Memory B cell (primary cell): ENCODE results near the gene ZBTB7C.

ENCODE experiments used
- ATAC-seq: fragments of 150-1000 bp; cut with Tn5 transposase; 2 replicates; pipeline ENCODE4 v1.10.0; 2021; ENCODE audit warnings: low read depth, mild to moderate bottlenecking, moderate library complexity
- DNase-seq, 2 donors: peaks; one replicate each; pipeline ENCODE4 v3.0.0; 2022; ENCODE audit warnings: low spot score in 2 of 2
- H3K27ac Mint-ChIP-seq: one replicate; pipeline ENCODE4 v1.8.0; 2022; ENCODE audit warnings: mild to moderate bottlenecking, moderate library complexity, mixed read lengths
- H3K27me3 Mint-ChIP-seq: one replicate; pipeline ENCODE4 v1.8.0; 2022; ENCODE audit warnings: mixed read lengths
- H3K36me3 Mint-ChIP-seq: one replicate; pipeline ENCODE4 v1.8.0; 2022; ENCODE audit warnings: mild to moderate bottlenecking, mixed read lengths
- H3K4me1 Mint-ChIP-seq: one replicate; pipeline ENCODE4 v1.8.0; 2022; ENCODE audit warnings: mixed read lengths
- H3K4me3 Mint-ChIP-seq: one replicate; pipeline ENCODE4 v1.8.0; 2022; ENCODE audit warnings: mild to moderate bottlenecking, moderate library complexity, mixed read lengths
- H3K9me3 Mint-ChIP-seq: one replicate; pipeline ENCODE4 v1.8.0; 2022; ENCODE audit warnings: mixed read lengths

The ZBTB7C gene

DNA sequence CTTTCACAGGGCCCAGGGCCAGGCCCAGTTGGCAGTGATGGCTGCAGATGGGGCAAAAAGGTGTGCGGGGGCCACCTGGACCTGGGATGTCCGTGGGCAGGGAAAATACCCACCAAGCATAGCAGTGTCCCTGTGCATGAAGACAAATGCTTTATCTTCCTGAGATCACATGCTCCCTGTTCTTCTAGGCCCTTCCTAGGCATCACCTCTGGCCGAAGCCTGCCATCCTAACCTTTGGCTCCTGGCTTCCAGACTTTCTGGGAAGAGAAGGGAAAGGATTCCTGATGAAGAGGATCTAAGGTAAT lies 373.7 kb downstream of the ZBTB7C start:
- DNase-seq: no peak
- ATAC-seq: no peak
- no peaks in the 10 kb centered on the region for H3K36me3 Mint-ChIP-seq
- no peaks in the 10 kb centered on the region for H3K4me1 Mint-ChIP-seq
- H3K27ac Mint-ChIP-seq: no peak overlapping the region
- H3K27me3 Mint-ChIP-seq: peaks cover 14% of the 10 kb centered on the region
- H3K4me3 Mint-ChIP-seq: no peak overlapping the region
- no peaks in the 10 kb centered on the region for H3K9me3 Mint-ChIP-seq

DNA sequence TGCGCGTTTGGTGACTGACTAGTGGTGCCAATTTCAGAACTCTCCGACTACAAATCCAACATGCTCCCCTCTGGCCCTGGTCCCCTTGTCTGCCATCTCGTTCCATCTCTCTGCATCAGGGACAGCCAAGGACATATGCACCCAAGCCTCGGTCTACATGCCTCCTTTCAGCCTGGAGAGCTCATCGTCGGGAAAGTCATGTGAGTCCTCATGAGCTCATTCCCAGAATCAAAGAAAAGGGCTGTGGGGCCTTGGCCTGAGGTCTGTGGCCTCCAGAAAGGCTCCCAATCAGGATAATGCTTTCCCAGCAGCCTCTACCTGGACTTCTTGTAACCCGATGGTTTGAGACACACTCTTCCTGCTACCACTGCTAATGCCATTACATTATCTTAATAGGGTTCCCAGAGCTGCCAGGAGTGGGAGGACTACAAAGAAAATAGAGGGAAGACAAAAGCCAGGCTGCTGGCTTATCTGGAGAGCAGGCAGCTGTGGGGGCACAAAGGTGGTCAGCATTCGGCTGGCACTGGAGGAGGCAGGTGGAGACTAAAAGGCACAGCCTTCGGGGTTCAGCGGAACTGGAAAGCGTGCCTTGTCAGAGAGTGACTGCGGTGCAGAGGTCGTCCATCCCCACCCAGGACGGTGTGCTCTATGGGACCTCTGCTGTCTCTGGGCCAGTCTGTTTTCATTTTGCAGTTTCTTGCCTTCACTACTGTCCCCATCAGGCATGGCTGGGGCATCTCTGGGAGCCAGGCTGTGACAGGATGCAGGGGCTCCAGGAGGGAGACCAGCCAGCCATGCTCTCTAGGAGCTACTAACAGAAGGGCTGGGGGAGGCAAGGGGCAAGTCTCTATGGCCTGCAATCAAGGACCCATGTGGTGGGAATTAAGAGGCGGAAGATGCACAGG lies 374.3 kb downstream of the ZBTB7C start:
- Mint-ChIP-seq H3K27me3 (peaks cover 12% of the 10 kb centered on the region), H3K36me3 (no peaks in the 10 kb centered on the region), H3K9me3 (no peaks in the 10 kb centered on the region), H3K4me3 (no peak overlapping the region), H3K4me1 (no peaks in the 10 kb centered on the region), H3K27ac (no peak overlapping the region)
- ATAC-seq (no peak), DNase-seq (no peak)

DNA sequence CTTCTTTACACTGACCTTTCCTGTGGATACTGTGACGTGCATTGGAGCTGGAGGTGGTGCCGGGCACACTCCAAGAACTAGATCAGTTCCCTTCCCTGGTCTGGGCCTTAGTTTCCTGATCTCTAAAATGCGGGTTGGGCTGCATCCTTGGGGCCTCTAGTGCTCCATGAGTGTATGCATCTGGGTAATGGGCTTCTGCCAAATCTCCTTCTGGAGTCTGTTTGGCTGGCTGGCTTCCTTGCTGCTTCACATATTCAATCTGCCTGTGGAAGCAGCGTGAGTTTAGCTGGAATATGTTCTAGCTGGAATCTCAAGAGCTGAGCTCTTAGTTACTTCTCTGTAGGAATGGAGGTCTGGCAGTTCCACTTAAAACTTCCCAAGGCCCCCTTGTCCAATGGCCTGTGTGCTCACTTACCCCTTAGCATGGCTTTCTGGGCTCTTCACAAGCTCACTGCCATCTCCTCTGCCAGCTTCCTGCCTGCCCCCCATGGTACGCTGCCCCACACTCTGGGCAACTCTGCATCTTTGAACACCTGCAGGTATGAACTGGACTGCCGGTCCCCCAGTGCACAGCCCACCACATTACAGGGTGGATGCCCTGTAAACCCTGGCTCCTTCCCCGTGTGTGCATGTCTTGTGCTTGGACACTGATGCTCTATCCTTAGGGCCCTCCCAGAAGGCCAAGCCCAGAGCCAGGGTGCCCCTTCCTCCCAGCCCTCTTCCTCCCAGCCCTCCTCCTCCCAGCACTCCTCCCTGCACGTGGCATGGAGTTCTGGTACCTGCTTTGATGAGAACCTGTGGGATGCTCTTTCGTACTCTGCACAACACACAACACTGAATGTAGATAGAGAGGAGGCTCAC lies 375.2 kb downstream of the ZBTB7C start:
- Mint-ChIP-seq H3K9me3 (no peaks in the 10 kb centered on the region), H3K4me1 (no peaks in the 10 kb centered on the region), H3K27me3 (peaks cover 12% of the 10 kb centered on the region), H3K4me3 (no peak overlapping the region), H3K27ac (no peak overlapping the region), H3K36me3 (no peaks in the 10 kb centered on the region)
- DNase-seq (no peak), ATAC-seq (no peak)

DNA sequence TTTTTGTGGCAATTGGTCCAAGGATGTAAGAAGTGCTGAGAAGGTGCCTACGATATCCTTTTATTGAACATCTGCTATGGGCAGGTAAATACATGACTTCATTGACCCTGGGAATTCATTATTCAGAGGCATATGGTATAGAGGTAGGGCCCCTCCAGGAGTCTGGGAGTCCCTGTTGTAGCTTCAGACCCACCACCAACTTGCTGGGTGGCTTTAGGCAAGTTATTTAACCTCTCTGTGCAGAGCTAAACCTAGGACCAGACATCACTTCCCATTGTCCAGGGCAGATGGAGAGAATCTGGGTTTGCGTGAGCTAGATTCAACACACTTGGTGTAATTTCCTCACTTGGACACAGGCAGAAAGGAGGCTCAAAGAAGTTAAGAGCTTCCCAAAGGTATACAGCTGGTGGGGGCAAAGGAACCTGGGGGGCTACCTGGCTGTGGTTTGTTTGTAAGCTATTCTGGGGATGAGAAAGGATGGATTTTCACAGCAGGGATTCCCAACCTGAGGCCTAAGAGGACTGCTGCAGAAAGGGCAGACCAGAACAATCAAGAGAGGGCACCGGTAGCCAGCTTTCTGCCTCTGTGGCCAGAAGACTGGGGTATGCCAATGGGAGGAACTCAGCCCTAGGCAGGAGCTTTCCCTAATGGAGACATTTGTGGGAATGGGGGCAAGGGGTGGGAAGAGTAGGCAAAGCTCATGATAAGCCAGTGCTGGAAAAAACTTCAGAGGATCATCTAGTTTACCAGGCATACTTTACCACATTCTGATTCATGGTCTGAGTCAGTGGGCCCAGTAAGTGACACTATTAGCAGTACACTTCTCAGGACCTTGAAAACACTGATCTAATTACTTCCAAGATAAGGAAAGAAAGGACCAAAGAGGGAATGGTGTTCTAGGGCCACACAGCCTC lies 376.1 kb downstream of the ZBTB7C start:
- no peaks in the 10 kb centered on the region for H3K9me3 Mint-ChIP-seq
- DNase-seq (no peak), ATAC-seq (no peak)
- H3K27me3 Mint-ChIP-seq: peaks cover 12% of the 10 kb centered on the region
- H3K4me1 Mint-ChIP-seq: no peaks in the 10 kb centered on the region
- no peak overlapping the region for H3K4me3 Mint-ChIP-seq
- no peaks in the 10 kb centered on the region for H3K36me3 Mint-ChIP-seq
- no peak overlapping the region for H3K27ac Mint-ChIP-seq

DNA sequence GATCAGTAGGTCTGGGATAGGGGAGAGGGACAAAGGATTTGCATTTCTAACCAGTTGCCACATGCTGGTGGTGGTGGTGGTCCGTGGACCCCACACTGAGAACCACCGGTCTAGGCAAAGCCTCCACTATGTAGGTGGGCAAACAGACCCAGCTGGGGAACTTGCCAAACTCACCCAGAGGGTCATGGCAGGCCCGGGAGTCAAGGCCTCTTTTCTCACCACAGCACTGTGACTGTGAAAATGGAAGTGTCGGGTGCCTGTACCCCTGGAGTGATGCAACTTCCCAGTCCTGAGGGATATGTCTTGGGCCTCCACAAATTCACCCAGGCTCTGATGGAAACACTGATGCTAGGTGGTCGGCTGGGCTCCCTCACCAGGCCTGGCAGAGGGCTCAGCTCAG lies 377.5 kb downstream of the ZBTB7C start:
- no peak for DNase-seq
- ATAC-seq: no peak
- H3K36me3 Mint-ChIP-seq: no peaks in the 10 kb centered on the region
- no peak overlapping the region for H3K27ac Mint-ChIP-seq
- H3K4me1 Mint-ChIP-seq: no peaks in the 10 kb centered on the region
- no peaks in the 10 kb centered on the region for H3K9me3 Mint-ChIP-seq
- H3K27me3 Mint-ChIP-seq: peaks cover 11% of the 10 kb centered on the region
- no peak overlapping the region for H3K4me3 Mint-ChIP-seq

DNA sequence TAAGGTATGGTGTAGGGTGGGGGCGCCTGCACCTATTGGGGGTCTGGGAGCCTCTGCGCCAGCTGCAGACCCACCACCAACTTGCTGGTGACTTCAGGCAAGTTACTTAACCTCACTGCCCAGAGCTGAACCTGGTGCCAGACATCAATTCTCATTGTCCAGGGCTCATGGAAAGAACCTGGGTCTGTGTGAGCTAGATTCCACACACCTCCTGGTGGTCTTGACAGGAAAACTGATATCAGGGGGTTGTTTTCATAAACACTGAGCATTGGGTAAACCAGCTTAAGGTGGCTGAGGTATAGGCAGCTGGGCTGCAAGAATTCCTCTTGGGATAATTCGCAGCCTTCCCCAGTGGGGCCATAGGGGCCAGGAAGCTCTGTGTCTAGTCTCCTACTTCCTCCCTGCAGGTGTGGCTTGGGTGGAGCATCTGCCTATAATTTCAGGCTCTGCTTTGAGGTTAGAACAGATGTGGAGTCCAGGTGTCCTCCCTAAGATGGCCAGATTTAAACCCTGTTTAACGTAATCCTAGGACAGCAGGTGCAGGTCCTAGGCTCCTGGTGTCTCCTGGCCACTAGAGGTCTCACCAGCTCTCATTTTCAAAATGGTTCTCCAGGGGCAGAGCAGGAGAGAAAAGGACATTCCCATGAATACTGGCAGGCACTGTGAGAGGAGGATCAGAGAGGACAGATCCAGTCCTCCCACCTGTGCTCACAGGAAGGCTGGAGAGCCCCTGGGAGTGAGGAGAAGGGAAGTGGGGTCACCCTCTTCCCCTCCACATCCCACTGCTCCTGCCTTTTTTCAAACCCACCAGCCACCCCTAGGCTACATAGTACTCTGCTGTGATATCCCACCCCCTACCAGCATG lies 378.3 kb downstream of the ZBTB7C start:
- H3K27ac Mint-ChIP-seq: no peak overlapping the region
- DNase-seq (no peak), ATAC-seq (no peak)
- no peak overlapping the region for H3K4me3 Mint-ChIP-seq
- no peaks in the 10 kb centered on the region for H3K9me3 Mint-ChIP-seq
- H3K27me3 Mint-ChIP-seq: peaks cover 5% of the 10 kb centered on the region
- H3K36me3 Mint-ChIP-seq: no peaks in the 10 kb centered on the region
- no peaks in the 10 kb centered on the region for H3K4me1 Mint-ChIP-seq

DNA sequence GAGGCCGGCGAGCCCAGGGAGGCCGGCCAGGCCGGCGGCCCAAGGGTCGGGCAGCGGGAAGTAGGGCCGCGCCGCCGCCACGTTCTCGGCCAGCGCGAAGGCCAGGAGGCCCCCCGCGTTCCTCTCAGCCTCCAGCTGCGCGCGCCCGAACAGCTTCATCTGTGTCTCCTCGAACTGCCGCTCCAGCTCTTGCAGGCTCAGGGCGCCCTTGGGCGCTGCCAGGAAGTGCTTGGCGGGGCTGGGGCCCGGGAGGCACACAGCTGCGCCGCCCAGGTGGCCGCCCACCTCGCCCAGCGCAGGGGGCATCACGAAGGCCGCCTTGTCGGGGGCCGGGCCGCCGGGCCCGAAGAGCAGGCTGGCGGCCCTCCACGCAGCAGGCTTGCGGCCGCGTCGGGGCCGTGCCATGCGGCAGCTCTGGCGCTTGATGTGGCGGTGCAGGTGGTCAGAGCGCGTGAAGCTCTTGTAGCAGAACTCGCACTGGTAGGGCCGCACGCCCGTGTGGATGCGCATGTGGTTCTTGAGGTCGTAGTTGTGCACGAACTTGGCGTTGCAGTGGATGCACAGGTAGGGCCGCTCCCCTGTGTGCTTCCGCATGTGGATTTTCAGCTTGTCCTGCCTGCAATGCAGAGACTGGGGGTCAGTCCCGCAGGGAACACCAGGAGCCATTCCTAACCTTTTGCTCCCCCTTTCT lies 379.7 kb downstream of the ZBTB7C start:
- Mint-ChIP-seq H3K27me3 (peaks cover 8% of the 10 kb centered on the region), H3K9me3 (no peaks in the 10 kb centered on the region), H3K27ac (no peak overlapping the region), H3K4me1 (no peaks in the 10 kb centered on the region), H3K36me3 (no peaks in the 10 kb centered on the region), H3K4me3 (no peak overlapping the region)
- DNase-seq (no peak), ATAC-seq (no peak)

DNA sequence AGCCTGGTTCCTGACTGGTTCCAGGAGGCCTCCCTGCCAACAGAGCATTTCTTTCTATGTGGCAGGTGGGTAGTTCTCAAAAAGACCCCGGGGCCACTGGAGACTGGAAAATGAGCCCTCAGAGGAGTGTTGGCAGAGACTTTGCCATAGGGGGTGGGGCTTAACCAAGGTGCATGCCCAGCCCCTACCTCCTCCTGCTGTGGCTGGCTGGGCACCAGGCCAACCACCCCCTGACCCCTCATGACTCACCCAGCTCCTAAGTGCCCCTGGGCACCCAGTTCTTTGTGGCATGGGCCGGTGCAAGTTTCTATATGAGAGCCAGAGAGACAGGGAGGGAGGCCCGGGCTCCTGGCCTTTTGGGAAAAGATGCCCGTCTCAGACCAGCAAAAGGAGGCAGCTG lies 380.5 kb downstream of the ZBTB7C start:
- peaks cover 8% of the 10 kb centered on the region for H3K27me3 Mint-ChIP-seq
- H3K4me3 Mint-ChIP-seq: no peak overlapping the region
- H3K4me1 Mint-ChIP-seq: no peaks in the 10 kb centered on the region
- DNase-seq (no peak), ATAC-seq (no peak)
- H3K27ac Mint-ChIP-seq: no peak overlapping the region
- no peaks in the 10 kb centered on the region for H3K36me3 Mint-ChIP-seq
- no peaks in the 10 kb centered on the region for H3K9me3 Mint-ChIP-seq

DNA sequence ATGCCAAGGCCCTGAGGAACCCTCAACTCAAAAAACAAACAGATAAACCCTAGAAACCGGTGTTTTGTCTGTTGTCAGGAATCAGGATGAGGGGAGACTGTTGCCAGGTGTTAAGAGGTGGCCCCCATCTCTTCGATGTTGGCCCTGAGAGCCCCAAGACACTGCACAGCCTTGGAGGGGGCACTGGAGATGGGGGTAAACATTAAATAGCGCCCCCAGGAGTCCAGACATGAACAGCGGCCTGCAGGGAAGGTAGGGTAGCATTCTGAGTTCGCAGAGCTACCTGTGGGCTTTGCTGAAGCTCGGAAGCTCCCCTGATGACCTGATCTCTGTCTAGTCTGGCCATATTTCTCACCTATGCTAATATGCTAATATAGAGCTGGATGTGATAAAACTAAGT lies 381.1 kb downstream of the ZBTB7C start:
- Mint-ChIP-seq H3K4me1 (no peaks in the 10 kb centered on the region), H3K9me3 (no peaks in the 10 kb centered on the region)

DNA sequence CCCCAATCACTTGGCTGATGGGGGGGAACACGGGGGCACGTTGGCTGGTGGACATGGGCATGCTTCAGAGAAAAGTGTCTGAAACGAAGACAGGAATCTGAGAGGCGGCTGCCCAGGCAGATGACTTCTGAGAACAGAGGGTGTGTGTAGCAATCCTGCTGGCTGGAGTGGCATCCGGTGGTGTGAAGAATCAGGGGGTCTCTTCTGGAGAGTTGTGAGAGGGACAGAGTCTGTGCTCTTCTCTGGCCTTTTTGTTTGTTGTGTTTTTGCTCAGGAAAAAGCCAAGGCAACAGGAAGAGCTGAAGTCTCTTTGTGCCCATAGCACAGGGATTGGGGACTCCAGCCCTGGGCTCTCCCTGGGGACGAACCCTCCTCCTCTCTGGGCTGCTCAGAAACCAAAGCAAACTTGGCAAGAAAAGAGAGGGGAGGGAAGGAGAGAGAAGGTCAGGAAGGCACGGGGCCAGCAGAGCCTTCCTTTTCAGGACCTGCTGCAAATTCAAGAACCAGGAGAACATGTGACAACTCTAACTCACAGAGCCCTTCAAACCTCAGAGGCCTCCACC lies 381.7 kb downstream of the ZBTB7C start:
- DNase-seq: no peak
- no peaks in the 10 kb centered on the region for H3K9me3 Mint-ChIP-seq
- H3K4me3 Mint-ChIP-seq: no peak overlapping the region
- H3K27me3 Mint-ChIP-seq: peaks cover 16% of the 10 kb centered on the region
- ATAC-seq: no peak
- H3K4me1 Mint-ChIP-seq: peaks cover 5% of the 10 kb centered on the region
- H3K27ac Mint-ChIP-seq: no peak overlapping the region
- H3K36me3 Mint-ChIP-seq: no peaks in the 10 kb centered on the region

More for the DNA sequence above, 381.1 kb downstream of the ZBTB7C start:
- Mint-ChIP-seq H3K36me3 (no peaks in the 10 kb centered on the region), H3K27ac (no peak overlapping the region), H3K4me3 (no peak overlapping the region), H3K27me3 (peaks cover 10% of the 10 kb centered on the region)
- no peak for DNase-seq
- no peak for ATAC-seq

DNA sequence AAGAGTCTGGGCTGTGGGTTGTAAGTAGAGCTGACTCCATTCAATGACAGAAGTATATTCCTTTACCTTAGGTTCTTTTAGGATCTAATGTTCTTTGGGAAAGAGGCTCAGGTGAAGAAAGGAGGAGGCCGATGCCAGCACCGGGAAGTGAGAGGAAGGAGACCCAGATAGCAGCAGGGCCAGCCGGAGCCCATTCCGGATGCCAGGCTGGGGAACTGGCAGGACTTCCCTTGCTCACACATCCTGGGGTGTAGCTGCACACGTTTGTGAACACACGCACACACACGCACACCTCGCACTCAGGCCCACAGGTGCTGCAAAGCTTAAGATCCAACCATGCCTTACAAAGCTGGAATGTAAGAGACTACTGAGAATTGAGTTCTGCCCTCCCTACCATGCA lies 383.0 kb downstream of the ZBTB7C start:
- no peak overlapping the region for H3K27ac Mint-ChIP-seq
- H3K36me3 Mint-ChIP-seq: no peaks in the 10 kb centered on the region
- peaks cover 5% of the 10 kb centered on the region for H3K4me1 Mint-ChIP-seq
- DNase-seq: no peak
- no peak for ATAC-seq
- H3K9me3 Mint-ChIP-seq: no peaks in the 10 kb centered on the region
- no peak overlapping the region for H3K4me3 Mint-ChIP-seq
- H3K27me3 Mint-ChIP-seq: peaks cover 20% of the 10 kb centered on the region

DNA sequence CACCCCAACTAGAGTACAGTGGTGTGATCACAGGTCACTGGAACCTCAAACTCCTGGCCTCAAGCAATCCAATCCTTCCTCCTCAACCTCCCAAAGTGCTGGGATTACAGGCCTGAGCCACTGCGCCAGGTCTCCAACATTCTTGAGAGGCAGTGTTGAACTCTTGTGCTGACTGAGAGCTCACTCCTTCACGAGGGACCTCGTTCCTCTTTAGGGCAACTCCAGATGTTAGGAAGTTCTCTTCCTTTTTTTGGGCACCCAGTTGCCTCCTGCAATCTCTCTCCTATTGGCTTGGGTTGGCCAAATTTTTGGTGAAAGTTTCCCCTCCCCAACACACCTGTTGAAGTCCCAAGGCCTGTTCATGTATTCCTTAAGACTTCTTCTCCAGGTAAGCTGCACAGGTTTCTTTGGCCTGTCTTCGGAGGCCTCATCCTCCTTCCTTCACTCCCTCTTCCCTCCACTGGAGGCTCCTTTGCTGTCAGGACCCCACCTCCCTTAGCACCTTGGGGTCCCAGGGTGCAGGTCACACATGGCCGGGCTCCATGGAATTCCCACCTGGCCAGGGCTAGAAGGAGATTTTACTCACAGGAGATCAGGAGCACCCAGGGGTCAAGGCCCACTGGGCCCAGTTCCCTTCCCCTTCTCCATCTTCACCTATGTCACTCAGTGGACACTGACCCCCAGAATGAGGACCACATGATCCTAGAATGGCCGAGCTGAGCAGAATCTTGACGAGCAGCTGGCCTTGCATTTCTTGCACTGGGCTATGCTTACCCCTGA lies 384.1 kb downstream of the ZBTB7C start:
- Mint-ChIP-seq H3K27ac (no peak overlapping the region), H3K36me3 (no peaks in the 10 kb centered on the region), H3K4me3 (no peak overlapping the region), H3K9me3 (no peaks in the 10 kb centered on the region), H3K27me3 (peaks cover 23% of the 10 kb centered on the region), H3K4me1 (peaks cover 5% of the 10 kb centered on the region)
- DNase-seq (no peak), ATAC-seq (no peak)
